OCI-LY3 (cell line): Measurements from ENCODE around the gene BTF3.

Experiments
- H2AFZ ChIP-seq: fragments of 200-600, 300-600 bp; shearing (Covaris generic); 2 replicates; pipeline ENCODE4 v1.6.0; 2014; ENCODE audit warnings: antibody characterized with exemption, low read depth, low read length
- H3K27ac ChIP-seq: fragments of 200-600, 300-600 bp; sonication (generic); 2 replicates; pipeline ENCODE4 v1.5.1; 2014; ENCODE audit warnings: mild to moderate bottlenecking, low read length, moderate library complexity, mixed read lengths
- H3K27me3 ChIP-seq: fragments of 200-600, 300-600 bp; sonication (generic); 2 replicates; pipeline ENCODE4 v1.6.1; 2014; ENCODE audit warnings: low read depth, low read length, mixed read lengths
- H3K36me3 ChIP-seq: fragments of 200-600, 300-600 bp; sonication (generic); replicated peaks from 2 replicates; pipeline ENCODE3; 2014; ENCODE audit warnings: low read depth, low read length, mixed read lengths
- H3K4me1 ChIP-seq: fragments of 300-600, 200-600 bp; sonication (generic); 2 replicates; pipeline ENCODE4 v1.6.1; 2014; ENCODE audit warnings: low read length, mixed read lengths
- H3K4me2 ChIP-seq: fragments of 200-600, 300-600 bp; sonication (generic); 2 replicates; pipeline ENCODE4 v1.6.1; 2014; ENCODE audit warnings: low read length, mixed read lengths
- H3K4me3 ChIP-seq: fragments of 300-600, 200-600 bp; sonication (generic); 2 replicates; pipeline ENCODE4 v1.5.1; 2014; ENCODE audit warnings: antibody characterized with exemption, mild to moderate bottlenecking, low read length, moderate library complexity
- H3K79me2 ChIP-seq: fragments of 300-600, 200-600 bp; shearing (Covaris generic); 2 replicates; pipeline ENCODE4 v1.6.1; 2014; ENCODE audit warnings: mild to moderate bottlenecking, low read length, mixed read lengths
- H3K9ac ChIP-seq: fragments of 300-600, 200-600 bp; shearing (Covaris generic); 2 replicates; pipeline ENCODE4 v1.6.0; 2014; ENCODE audit warnings: mild to moderate bottlenecking, low read length, moderate library complexity
- H3K9me3 ChIP-seq: fragments of 200-600, 300-600 bp; shearing (Covaris generic); 2 replicates; pipeline ENCODE4 v1.6.1; 2014; ENCODE audit warnings: low read length, mixed read lengths; ENCODE audit not compliant: insufficient read depth
- H4K20me1 ChIP-seq: fragments of 200-600, 300-600 bp; sonication (generic); 2 replicates; pipeline ENCODE4 v1.6.1; 2016; ENCODE audit warnings: low read length, mixed read lengths; ENCODE audit not compliant: insufficient read depth
- EZH2phosphoT487 ChIP-seq: fragments of 200-600 bp; shearing (Covaris generic); IDR thresholded peaks from 2 replicates; pipeline ENCODE4 v1.6.1; 2018; ENCODE audit warnings: antibody characterized with exemption, mixed run types, low read depth
- TF ChIP-seq, protein P1 (sequence below): fragments of 200-600, 300-600 bp; sonication (generic); IDR thresholded peaks from 2 replicates; pipeline ENCODE4 v1.5.1; 2014; ENCODE audit warnings: antibody characterized with exemption, low read length, low read depth

The BTF3 gene

DNA sequence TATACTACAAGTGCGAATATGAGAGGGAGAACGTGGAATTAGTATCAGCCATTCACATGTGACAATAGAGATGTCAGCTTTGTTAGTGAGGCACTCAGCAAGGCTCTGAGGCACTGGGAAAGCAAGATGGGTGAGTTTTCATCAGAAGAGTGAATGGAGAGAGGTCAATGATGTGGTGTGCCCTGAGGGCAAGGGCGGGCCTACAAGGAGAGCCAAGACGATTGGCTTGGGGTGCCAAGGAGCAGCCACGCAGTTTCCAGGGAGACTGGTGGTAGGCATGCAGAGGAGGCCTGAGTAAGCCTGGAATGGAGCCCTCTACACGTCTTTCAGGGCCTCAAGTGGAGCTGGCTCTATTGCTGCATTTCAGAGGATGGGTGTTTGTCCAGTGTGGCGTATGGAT is 24.7 kb downstream of the BTF3 start:
- Histone ChIP-seq H4K20me1 (no peaks in the 10 kb centered on the region), H3K4me3 (no peak overlapping the region), H3K4me2 (no peak overlapping the region), H3K4me1 (peaks cover 17% of the 10 kb centered on the region), H3K27me3 (no peaks in the 10 kb centered on the region), H3K79me2 (no peaks in the 10 kb centered on the region), H3K9me3 (no peaks in the 10 kb centered on the region), H2AFZ (no peak overlapping the region), H3K9ac (no peak overlapping the region), H3K27ac (no peak overlapping the region), H3K36me3 (no peaks in the 10 kb centered on the region)
- TF ChIP-seq, protein P1, sequence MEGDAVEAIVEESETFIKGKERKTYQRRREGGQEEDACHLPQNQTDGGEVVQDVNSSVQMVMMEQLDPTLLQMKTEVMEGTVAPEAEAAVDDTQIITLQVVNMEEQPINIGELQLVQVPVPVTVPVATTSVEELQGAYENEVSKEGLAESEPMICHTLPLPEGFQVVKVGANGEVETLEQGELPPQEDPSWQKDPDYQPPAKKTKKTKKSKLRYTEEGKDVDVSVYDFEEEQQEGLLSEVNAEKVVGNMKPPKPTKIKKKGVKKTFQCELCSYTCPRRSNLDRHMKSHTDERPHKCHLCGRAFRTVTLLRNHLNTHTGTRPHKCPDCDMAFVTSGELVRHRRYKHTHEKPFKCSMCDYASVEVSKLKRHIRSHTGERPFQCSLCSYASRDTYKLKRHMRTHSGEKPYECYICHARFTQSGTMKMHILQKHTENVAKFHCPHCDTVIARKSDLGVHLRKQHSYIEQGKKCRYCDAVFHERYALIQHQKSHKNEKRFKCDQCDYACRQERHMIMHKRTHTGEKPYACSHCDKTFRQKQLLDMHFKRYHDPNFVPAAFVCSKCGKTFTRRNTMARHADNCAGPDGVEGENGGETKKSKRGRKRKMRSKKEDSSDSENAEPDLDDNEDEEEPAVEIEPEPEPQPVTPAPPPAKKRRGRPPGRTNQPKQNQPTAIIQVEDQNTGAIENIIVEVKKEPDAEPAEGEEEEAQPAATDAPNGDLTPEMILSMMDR, result no peak
- no peak for TF ChIP-seq EZH2phosphoT487

DNA sequence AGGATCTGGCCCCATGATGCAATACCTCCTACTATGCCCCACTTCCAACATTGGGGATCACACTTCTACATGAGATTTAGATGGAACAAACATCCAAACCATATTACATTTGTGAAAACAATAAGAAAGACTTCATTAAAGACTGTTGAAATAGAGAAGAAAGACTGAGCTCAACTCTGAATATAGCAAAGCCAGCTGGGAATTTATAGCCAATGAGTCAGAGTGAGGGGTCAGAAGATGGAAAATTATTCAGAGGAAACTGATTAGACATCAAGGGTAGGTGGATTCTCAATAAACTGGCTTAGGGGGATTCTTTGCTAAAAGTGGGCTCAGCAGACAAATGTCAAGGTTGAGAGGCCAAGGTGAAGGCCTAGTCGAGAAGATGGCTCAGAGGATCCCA is 25.6 kb downstream of the BTF3 start:
- H3K27me3 ChIP-seq, result no peaks in the 10 kb centered on the region
- H3K4me1 ChIP-seq, result peaks cover 21% of the 10 kb centered on the region
- TF ChIP-seq EZH2phosphoT487, result no peak
- TF ChIP-seq, protein P1, result no peak
- no peak overlapping the region for H3K9ac ChIP-seq
- H3K4me3 ChIP-seq, result no peak overlapping the region
- no peak overlapping the region for H3K27ac ChIP-seq
- H3K36me3 ChIP-seq, result no peaks in the 10 kb centered on the region
- H3K4me2 ChIP-seq, result no peak overlapping the region
- H3K79me2 ChIP-seq, result no peaks in the 10 kb centered on the region
- no peaks in the 10 kb centered on the region for H4K20me1 ChIP-seq
- no peaks in the 10 kb centered on the region for H3K9me3 ChIP-seq
- no peak overlapping the region for H2AFZ ChIP-seq

GRCh38 chr5:73525606-73526203 is 27.5 kb downstream of the BTF3 start:
- H3K9ac ChIP-seq, result no peak overlapping the region
- H3K4me2 ChIP-seq, result no peak overlapping the region
- TF ChIP-seq EZH2phosphoT487, result no peak
- TF ChIP-seq, protein P1, result no peak
- no peak overlapping the region for H2AFZ ChIP-seq
- no peaks in the 10 kb centered on the region for H3K79me2 ChIP-seq
- no peaks in the 10 kb centered on the region for H4K20me1 ChIP-seq
- no peak overlapping the region for H3K27ac ChIP-seq
- H3K4me3 ChIP-seq, result no peak overlapping the region
- H3K4me1 ChIP-seq, result peaks cover 15% of the 10 kb centered on the region
- no peaks in the 10 kb centered on the region for H3K27me3 ChIP-seq
- no peaks in the 10 kb centered on the region for H3K9me3 ChIP-seq
- H3K36me3 ChIP-seq, result no peaks in the 10 kb centered on the region

DNA sequence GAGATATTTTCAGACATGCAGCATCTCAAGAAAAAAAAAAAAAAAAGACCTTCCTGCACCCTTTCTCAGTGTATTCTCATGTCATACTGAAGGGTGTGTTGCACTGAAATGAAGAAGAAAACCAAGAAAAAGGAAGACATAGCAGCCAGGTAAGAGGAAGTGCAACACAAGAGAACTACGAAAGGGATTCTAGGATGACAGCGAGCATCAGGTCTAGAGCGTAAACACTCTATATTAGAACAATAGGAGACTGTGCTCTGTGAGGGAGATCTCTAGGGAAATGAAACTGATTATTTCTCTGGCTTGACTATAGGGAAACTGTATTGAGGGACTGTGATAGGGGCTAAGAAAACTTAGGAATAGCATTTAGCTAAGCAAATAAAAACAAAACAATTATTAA is 30.0 kb downstream of the BTF3 start:
- no peak overlapping the region for H2AFZ ChIP-seq
- H3K79me2 ChIP-seq, result no peaks in the 10 kb centered on the region
- no peak for TF ChIP-seq EZH2phosphoT487
- TF ChIP-seq, protein P1, result no peak
- H3K27ac ChIP-seq, result no peak overlapping the region
- H3K4me1 ChIP-seq, result peaks cover 14% of the 10 kb centered on the region
- H3K9me3 ChIP-seq, result no peaks in the 10 kb centered on the region
- no peak overlapping the region for H3K4me3 ChIP-seq
- peak overlapping the region; percentile 26; the same call in 1 of the 2 replicates for H3K4me2 ChIP-seq
- H4K20me1 ChIP-seq, result no peaks in the 10 kb centered on the region
- no peak overlapping the region for H3K9ac ChIP-seq
- no peaks in the 10 kb centered on the region for H3K27me3 ChIP-seq
- no peaks in the 10 kb centered on the region for H3K36me3 ChIP-seq
